GM18873 (cell line): ENCODE data around the gene TEAD1.

Source experiments
- ATAC-seq: cut with Tn5 transposase; IDR thresholded peaks from one replicate; pipeline ENCODE4 v1.9.1; 2021; ENCODE audit warnings: mild to moderate bottlenecking, moderate library complexity, moderate number of reproducible peaks; ENCODE audit not compliant: unreplicated experiment, low FRiP score

The TEAD1 gene

GRCh38 chr11:12918667-12919066, 244.4 kb downstream of the TEAD1 start:
- ATAC-seq: no peak

GRCh38 chr11:12922418-12922817, 248.2 kb downstream of the TEAD1 start:
- no peak for ATAC-seq

- no peak for ATAC-seq
These were observed 248.8 kb downstream of the TEAD1 start for GRCh38 chr11:12922980-12923507.

GRCh38 chr11:12924650-12925049, 250.4 kb downstream of the TEAD1 start:
- ATAC-seq: no peak

GRCh38 chr11:12925520-12925919, 251.3 kb downstream of the TEAD1 start:
- no peak for ATAC-seq

DNA sequence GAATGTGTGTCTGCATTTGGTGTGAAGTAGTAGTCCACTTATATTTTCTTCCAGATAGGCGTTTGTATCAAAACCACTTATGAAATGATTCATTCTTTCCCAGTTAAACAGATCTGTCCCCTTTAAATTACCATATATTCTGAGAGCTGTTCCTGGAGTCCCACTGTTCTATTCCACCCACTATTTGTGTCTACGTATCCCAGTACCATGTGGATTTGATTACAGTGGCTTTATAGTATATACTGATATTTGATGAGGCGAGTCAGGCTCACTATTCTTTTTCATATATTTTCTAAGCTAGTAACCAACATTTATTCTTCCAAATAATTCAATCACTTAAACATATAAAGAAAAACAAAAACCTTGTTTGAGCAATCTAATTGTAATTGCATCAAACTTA, 253.0 kb downstream of the TEAD1 start:
- ATAC-seq: no peak

GRCh38 chr11:12927886-12928285, 253.7 kb downstream of the TEAD1 start:
- no peak for ATAC-seq

DNA sequence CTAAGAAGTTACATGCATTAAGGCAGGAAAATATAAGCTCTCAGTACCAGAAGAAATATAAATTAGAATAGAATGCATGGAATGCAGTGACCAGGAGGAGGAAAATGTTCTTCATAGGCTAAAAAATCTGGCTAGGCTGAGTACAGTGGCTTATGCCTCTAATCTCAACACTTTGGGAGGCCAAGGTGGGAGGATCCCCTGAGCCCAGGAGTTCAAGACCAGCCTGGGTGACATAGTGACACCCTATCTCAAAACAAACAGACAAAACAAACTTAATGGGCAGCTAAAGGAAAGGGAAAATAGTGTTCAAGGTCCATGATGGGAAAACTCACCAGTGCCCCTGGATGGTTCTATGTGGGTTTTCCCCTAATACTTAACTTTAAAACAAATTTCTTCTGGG, 256.6 kb downstream of the TEAD1 start:
- no peak for ATAC-seq

DNA sequence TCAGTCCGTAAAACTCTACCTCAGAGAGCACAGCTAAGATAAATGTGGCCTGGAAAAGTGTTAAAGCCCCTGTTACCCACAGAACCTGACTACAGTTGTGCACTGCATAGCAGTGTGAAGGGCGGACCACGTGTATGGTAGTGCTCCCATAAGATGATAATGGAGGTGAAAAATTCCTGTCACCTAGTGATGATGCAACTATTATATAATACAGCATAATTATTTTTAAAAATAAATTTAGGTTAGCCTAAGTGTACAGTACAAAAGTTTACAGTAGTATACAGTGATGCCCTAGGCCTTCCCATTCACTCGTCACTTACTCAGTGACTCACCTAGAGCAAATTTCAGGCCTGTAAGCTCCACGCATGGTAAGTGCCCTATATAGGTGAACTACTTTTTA, 258.3 kb downstream of the TEAD1 start:
- ATAC-seq: no peak

GRCh38 chr11:12936200-12936599, 262.0 kb downstream of the TEAD1 start:
- no peak for ATAC-seq

GRCh38 chr11:12938590-12939247, 264.5 kb downstream of the TEAD1 start:
- no peak for ATAC-seq

DNA sequence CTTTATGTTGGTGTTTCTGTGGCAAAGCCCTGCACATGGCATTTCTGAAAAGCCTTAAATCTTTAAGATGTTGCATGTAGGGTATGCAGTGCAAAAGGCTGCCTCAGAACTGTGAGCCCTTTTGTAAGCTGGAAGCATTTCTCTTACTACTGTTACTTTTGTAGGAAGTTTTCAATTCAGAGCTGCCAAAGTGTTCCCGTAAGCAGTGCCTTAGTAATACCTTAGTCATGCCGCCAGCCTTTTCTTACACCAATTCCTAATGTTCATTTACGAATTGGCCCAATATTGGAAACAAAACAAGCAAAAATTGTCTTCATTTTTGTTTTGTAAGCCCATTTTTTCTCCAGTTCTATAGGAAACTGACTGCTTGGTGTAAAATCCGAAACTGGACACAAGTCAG, 267.4 kb downstream of the TEAD1 start:
- no peak for ATAC-seq

- ATAC-seq: no peak
These were observed 267.9 kb downstream of the TEAD1 start for GRCh38 chr11:12942157-12942556.

DNA sequence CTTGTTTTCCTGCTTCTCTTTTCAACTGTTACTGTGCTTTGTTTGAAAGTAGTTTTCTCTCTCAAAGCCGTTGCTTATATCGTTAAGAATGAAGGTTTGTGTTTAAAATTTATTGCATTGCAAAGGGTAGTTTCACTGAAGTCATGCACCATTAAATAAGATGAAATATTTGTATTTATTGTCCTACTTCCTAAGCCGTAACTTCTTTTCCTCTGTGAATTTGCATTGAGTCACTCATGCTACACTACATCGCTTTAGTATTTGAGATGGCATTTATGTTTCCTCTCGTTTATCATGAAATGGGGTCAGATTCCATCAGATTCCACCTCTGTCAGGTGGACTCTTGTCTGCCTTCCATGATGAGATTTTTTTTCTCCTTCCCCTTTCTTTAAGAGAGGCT, 269.1 kb downstream of the TEAD1 start:
- ATAC-seq: no peak

- no peak for ATAC-seq
These were observed 270.7 kb downstream of the TEAD1 start for GRCh38 chr11:12944889-12945288.

GRCh38 chr11:12949453-12949852, 275.2 kb downstream of the TEAD1 start:
- ATAC-seq: no peak

- no peak for ATAC-seq
These were observed 276.4 kb downstream of the TEAD1 start for GRCh38 chr11:12950670-12951069.

GRCh38 chr11:12951376-12951775, 277.2 kb downstream of the TEAD1 start:
- ATAC-seq: no peak

GRCh38 chr11:12952094-12952493, 277.9 kb downstream of the TEAD1 start:
- no peak for ATAC-seq

- no peak for ATAC-seq
These were observed 284.8 kb downstream of the TEAD1 start for GRCh38 chr11:12958986-12959385.

GRCh38 chr11:12961615-12962014, 287.4 kb downstream of the TEAD1 start:
- ATAC-seq: no peak

DNA sequence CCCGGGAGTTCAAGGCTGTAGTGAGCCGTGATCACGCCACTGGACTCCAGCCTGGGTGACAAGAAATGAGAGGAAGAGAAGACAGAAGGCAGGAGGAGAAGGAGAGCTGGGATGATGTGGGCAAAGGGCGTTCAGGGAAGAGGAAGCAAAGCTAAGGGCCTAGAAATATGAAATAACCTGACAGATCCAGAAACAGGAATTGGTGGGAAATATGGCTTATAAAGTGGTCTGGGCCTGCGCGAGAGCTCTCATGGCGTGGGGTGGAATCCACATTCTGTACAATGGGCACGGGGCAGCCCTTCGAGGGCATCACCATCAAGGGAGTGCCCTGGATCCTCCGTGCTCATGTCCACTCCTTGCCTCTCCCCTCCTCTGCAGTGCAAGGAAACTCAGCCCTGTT, 288.1 kb downstream of the TEAD1 start:
- ATAC-seq: no peak

GRCh38 chr11:12963051-12963450, 288.8 kb downstream of the TEAD1 start:
- ATAC-seq: no peak
